HepG2 (cell line): ENCODE results near the gene HADH.

Experiments used
- HIC2 ChIP-seq: sonication (generic); formaldehyde crosslinking; IDR thresholded peaks from 2 replicates; pipeline ENCODE4 v1.9.0; 2022; ENCODE audit warnings: low read depth, missing genetic modification reagents
- HNRNPL ChIP-seq: fragments of 200-400 bp; formaldehyde crosslinking; IDR thresholded peaks from 2 replicates; pipeline ENCODE4 v1.6.1; 2017; ENCODE audit warnings: mild to moderate bottlenecking, low read depth, low read length
- JUN ChIP-seq: sonication (generic); formaldehyde crosslinking; IDR thresholded peaks from 2 replicates; pipeline ENCODE4 v1.4.0; 2020; ENCODE audit warnings: mild to moderate bottlenecking, missing genetic modification reagents
- NR1H2 ChIP-seq: sonication (generic); formaldehyde crosslinking; IDR thresholded peaks from 2 replicates; pipeline ENCODE4 v1.8.1; 2022; ENCODE audit warnings: low read depth, missing genetic modification reagents, borderline replicate concordance
- PLRG1 ChIP-seq: fragments of 450-650 bp; conservative IDR thresholded peaks from 2 replicates; pipeline ENCODE4 v1.6.1; 2016
- POLR2A ChIP-seq, 2 experiments: IDR thresholded peaks; 2 replicates each; pipeline ENCODE4 v1.6.1; 2011; ENCODE audit warnings: low read depth in 2 of 2, low read length in 2 of 2, mild to moderate bottlenecking in 1 of 2, moderate library complexity in 1 of 2; ENCODE audit not compliant: insufficient read depth in 1 of 2
- RBM39 ChIP-seq: fragments of 200-400 bp; formaldehyde crosslinking; IDR thresholded peaks from one replicate; pipeline ENCODE4 v1.6.1; 2018; ENCODE audit warnings: antibody characterized with exemption, mild to moderate bottlenecking, low read depth, low read length; ENCODE audit not compliant: poor library complexity, severe bottlenecking
- ZNF224 ChIP-seq: sonication (generic); formaldehyde crosslinking; IDR thresholded peaks from 2 replicates; pipeline ENCODE4 v1.5.0; 2020; ENCODE audit warnings: mild to moderate bottlenecking, missing genetic modification reagents
- ZNF577 ChIP-seq: sonication (generic); formaldehyde crosslinking; IDR thresholded peaks from 2 replicates; pipeline ENCODE4 v1.4.0; 2020; ENCODE audit warnings: mild to moderate bottlenecking, low read depth, missing genetic modification reagents, borderline replicate concordance

- TF ChIP-seq HIC2 (CRISPR knock-in tag), result no peak
- no peak for TF ChIP-seq RBM39
- TF ChIP-seq ZNF577, result no peak
- TF ChIP-seq JUN (CRISPR knock-in tag), result no peak
- TF ChIP-seq NR1H2 (CRISPR knock-in tag), result no peak
- no peak for TF ChIP-seq POLR2A (IDR thresholded peaks at IDR 0.05; ENCODE audit: insufficient read depth in 1 of 2, low read depth in 2 of 2, low read length in 2 of 2)
- no peak for TF ChIP-seq HNRNPL
- no peak for TF ChIP-seq ZNF224 (CRISPR knock-in tag)
- TF ChIP-seq PLRG1, result no peak
Observed at GRCh38 chr4:108060164-108060563, 70.5 kb downstream of the HADH start.
